GM21619 (cell line): Measurements from ENCODE around the gene MPO.

Experiments
- ATAC-seq: cut with Tn5 transposase; IDR thresholded peaks from one replicate; pipeline ENCODE4 v1.9.1; 2021; ENCODE audit not compliant: unreplicated experiment

Gene MPO, protein sequence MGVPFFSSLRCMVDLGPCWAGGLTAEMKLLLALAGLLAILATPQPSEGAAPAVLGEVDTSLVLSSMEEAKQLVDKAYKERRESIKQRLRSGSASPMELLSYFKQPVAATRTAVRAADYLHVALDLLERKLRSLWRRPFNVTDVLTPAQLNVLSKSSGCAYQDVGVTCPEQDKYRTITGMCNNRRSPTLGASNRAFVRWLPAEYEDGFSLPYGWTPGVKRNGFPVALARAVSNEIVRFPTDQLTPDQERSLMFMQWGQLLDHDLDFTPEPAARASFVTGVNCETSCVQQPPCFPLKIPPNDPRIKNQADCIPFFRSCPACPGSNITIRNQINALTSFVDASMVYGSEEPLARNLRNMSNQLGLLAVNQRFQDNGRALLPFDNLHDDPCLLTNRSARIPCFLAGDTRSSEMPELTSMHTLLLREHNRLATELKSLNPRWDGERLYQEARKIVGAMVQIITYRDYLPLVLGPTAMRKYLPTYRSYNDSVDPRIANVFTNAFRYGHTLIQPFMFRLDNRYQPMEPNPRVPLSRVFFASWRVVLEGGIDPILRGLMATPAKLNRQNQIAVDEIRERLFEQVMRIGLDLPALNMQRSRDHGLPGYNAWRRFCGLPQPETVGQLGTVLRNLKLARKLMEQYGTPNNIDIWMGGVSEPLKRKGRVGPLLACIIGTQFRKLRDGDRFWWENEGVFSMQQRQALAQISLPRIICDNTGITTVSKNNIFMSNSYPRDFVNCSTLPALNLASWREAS

GRCh38 chr17:58280480-58281217, at the start of gene MPO:
Gene MPO, minus strand, starts transcription at chr17:58280935. Its CDS starts 177 bp downstream, at chr17:58280758.
- no peak for ATAC-seq

DNA sequence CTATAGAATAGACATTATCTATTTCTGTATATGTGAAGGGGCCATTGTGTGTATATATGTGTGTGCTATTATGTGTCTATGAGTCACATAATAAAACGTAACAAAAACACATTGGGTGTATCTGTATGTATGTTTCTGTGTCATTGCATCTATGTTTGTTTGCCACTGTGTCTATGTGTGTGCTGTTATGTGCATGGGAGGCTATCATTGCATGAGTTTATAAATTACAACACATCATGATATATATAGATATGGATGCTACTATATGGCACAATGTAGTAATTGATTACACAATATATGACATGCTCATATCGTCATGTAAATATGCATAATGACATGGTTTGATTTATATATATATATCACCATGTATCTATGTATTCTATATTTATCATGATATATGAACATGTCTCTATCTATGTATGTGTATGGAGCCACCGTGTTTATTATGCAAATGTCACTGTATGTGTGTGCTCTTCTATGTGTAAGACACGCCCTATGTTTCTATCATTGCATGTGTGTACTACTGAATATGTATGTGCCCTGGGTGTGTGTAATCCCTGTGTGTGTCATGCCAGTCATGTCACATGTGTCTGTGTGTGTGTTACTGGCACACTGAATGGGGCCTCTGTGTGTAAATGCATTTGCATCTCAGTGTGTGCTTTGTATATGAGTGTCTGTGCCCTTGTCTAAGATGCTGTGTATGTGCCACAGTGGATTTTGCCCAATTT, 49.2 kb upstream of the MPO start:
- peak; percentile 1 for ATAC-seq

DNA sequence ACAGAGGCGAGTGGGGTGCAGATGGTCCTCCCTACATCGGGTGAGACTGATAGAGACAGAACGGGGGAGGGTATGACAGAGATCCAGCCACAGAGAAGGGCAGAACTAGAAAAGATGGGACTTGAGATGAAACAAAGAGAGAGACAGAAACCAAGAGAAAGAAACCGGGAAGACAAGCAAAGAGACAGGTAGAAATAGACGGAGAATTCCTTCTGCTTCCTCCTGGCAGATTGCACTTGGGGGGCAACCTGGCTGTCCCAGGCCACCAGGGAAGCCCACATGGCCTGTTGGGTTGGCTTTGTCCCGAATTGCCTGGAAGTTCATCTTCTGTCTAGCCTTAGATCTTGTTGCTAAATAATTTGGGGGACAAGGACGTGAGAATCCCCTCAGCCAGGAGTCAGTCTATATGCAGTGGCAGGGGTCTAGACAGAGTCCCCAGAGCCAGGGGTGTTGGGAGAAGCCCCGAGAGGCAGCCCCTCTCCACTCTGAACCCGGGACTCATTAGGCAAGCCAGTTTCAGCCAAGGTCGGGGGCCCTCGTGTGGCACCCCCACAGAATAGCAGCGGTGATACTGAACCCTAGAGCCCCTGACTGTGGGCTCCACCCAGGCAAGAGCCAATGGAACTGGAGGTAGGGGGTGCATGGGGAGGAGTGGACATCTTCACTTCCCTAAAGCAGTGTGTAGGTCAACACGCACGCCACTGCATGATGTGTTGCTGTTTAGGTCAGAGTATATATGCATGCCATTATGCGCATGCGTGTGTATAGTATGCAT, 48.5 kb upstream of the MPO start:
- peak; percentile 37 for ATAC-seq

GRCh38 chr17:58328195-58329034, 47.7 kb upstream of the MPO start, which contains the start of gene TSPOAP1:
Gene TSPOAP1, minus strand, starts transcription at chr17:58328795. Its CDS starts 875 bp downstream, at chr17:58327920.
- ATAC-seq, result peak; percentile 1

GRCh38 chr17:58327363-58328194, 46.8 kb upstream of the MPO start:
- ATAC-seq, result no peak

DNA sequence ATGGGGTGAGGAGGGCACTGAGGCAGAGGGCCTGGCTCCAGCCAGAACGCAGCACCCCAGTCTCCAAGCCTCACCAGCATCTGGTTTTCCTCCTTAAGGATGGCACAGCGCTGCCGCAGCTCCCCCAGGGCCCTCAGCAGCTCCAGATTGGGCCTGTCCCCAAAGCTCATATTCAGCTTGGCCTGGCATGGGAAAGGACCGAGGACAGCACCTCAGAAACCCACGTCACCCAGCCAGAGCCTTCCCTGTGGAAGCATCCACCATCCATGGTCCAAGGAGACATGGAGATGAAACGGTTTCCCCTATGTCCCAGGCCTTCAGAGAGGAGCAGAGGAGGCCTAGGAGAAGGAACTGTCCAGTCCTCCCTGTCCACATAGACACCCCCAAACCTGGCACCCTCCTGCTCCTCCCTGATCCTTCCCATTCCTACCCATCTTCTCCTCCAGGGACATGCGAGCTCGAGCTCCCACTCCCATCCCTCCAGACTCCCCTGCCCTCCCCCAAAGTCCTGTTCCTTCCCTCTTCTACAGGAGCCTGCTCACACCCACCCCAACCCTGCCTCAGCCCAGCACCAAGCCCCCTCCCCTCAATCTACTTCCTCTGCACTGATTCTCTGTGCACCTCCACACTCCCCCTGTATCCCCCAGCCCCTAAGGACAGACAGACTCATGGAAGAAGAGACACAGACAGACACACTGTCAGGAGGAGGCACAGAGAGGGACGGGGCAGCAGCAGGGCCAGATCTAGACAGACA, 46.1 kb upstream of the MPO start:
- no peak for ATAC-seq

DNA sequence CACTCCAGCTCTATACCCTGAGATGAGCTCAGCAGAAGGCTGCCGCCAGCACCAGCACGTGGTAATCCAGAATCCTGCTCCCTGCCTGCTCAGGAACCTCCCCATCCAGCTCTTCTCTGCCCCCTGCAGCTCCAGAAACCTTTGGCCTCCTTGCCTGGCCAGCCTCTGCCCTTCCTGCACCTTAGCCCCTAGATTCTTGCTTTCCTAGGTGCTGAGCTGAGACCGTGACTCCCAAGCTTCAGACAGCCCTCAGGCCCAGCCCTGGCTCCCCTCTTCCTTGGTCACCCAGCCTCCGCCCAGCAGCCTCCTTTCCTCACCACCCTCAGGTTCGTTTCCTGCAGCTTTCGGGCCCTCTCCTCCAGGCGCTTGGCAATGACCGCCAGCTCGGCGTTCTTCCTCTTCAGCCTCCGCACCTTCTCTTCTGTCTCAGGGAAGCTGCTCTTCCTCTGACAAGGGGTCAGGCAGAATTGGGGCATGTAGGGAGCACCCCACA, 45.3 kb upstream of the MPO start:
- no peak for ATAC-seq

DNA sequence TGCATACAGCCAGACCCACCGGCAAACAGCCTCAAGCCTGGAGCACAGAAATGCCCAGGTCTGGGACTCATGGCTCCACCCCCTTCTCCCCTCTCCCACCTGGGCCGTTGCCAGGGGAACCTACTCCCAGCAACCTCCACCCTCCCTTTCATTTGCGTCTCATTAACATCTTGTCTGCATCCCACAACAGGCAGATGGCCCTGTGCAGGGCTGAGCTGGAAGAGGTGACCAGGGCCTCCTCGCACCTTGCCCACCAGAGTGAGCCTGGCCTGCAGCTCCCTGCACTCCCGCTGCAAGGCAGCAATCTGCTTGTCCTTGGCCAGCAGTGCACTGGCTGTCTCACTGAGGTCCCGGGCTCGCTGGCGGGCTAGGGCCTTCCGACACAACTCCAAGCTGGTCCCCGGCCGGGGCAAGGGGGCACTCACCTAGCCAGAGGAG, 44.6 kb upstream of the MPO start:
- no peak for ATAC-seq

GRCh38 chr17:58324409-58325288, 43.9 kb upstream of the MPO start:
- no peak for ATAC-seq

GRCh38 chr17:58324056-58324408, 43.3 kb upstream of the MPO start:
- ATAC-seq, result no peak

DNA sequence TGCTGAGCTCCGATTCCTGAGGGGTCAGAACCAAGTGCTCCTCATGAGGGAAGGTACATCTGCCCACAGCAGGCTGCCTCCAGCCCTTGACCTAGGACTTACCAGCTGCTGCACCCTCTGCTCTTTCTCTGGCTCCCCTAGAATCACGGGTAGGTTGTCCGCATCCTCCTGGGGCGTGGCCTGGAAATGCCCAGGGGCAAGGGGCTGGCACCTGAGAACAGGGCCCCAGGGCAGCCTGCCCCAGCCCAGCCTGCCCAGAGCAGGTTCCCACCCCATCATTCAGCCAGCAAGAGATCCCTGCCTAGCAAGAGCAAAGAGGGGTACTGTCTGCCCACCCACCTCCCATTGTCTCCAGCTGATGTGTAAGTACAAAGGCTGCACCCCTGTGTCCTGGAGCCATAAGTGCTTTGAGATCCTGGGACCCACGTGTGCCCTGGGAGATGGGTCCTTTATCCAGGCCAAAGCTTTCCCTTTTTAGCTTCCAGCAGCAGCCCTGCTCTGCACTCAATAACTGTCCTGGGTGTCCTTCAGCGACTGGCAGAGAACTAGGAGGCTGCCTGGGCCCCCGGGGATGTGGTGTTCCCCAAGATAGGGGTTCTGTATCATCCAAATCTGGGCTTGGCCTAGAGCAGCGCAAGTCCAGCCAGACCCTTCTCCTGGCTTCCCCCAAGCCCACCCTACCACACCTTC, 42.8 kb upstream of the MPO start:
- ATAC-seq, result no peak

GRCh38 chr17:58322581-58323185, 41.9 kb upstream of the MPO start:
- no peak for ATAC-seq

GRCh38 chr17:58321571-58322525, 41.1 kb upstream of the MPO start:
- no peak for ATAC-seq

- ATAC-seq, result no peak
Observed at GRCh38 chr17:58320570-58321323, 40.0 kb upstream of the MPO start.
